CD4-positive, alpha-beta T cell treated with Interleukin-2 at 100 ng/mL for 4 hours (primary cell): ENCODE data around the gene DDI2.

Experiments used
- DNase-seq: peaks from one replicate; pipeline ENCODE4 v3.0.0-alpha.2; 2020; ENCODE audit warnings: low spot score

DDI2 gene

GRCh38 chr1:15605398-15606383 lies 11.6 kb upstream of the DDI2 start:
- no peak for DNase-seq

- DNase-seq = no peak
Measured at GRCh38 chr1:15609631-15610030, 7.6 kb upstream of the DDI2 start.

GRCh38 chr1:15610167-15610566 lies 7.1 kb upstream of the DDI2 start:
- no peak for DNase-seq

- no peak for DNase-seq
Measured at GRCh38 chr1:15616373-15617172, 685 bp upstream of the DDI2 start.

- peak; percentile 23 for DNase-seq
Measured at GRCh38 chr1:15618077-15618654, 908 bp downstream of the DDI2 start.

GRCh38 chr1:15618655-15619525 lies 1.6 kb downstream of the DDI2 start:
- DNase-seq = no peak

- DNase-seq = peak; percentile 70
Measured at GRCh38 chr1:15620155-15620545, 2.9 kb downstream of the DDI2 start.

GRCh38 chr1:15620902-15621682 lies 3.8 kb downstream of the DDI2 start:
- DNase-seq = no peak

- DNase-seq = no peak
Measured at GRCh38 chr1:15621975-15622374, 4.7 kb downstream of the DDI2 start.

- no peak for DNase-seq
Measured at GRCh38 chr1:15622712-15623373, 5.6 kb downstream of the DDI2 start.

GRCh38 chr1:15623435-15623834 lies 6.2 kb downstream of the DDI2 start:
- DNase-seq = no peak

GRCh38 chr1:15624133-15624714 lies 7.0 kb downstream of the DDI2 start:
- no peak for DNase-seq

- DNase-seq = no peak
Measured at GRCh38 chr1:15625056-15625917, 8.0 kb downstream of the DDI2 start.

GRCh38 chr1:15626269-15626950 lies 9.2 kb downstream of the DDI2 start:
- DNase-seq = no peak

GRCh38 chr1:15627343-15627988 lies 10.2 kb downstream of the DDI2 start:
- no peak for DNase-seq

GRCh38 chr1:15628003-15628402 lies 10.7 kb downstream of the DDI2 start:
- no peak for DNase-seq

GRCh38 chr1:15633756-15634420 lies 16.6 kb downstream of the DDI2 start:
- no peak for DNase-seq
